ENCODE data around the gene SP9. TPM values are rescaled to one million over a fixed set of nuclear protein-coding genes. Genes with fewer than 3 reads are reported as not detected.

SP9 gene
- total RNA-seq, 6 experiments from 2014 or later, result not detected

- no peak for ATAC-seq
- WGBS (ENCODE audit: insufficient coverage, low coverage, low lambda C conversion rate, missing lambda C conversion rate), result 10% methylated on average over 20 of the region's 57 CpGs
- H3K36me3 ChIP-seq, result peaks cover 0 to 9% (median 2%) of the 10 kb centered on the region in 4 donors
- H3K4me1 ChIP-seq, result peaks cover 0 to 18% (median 3%) of the 10 kb centered on the region in 4 donors
- TF ChIP-seq, protein P1, sequence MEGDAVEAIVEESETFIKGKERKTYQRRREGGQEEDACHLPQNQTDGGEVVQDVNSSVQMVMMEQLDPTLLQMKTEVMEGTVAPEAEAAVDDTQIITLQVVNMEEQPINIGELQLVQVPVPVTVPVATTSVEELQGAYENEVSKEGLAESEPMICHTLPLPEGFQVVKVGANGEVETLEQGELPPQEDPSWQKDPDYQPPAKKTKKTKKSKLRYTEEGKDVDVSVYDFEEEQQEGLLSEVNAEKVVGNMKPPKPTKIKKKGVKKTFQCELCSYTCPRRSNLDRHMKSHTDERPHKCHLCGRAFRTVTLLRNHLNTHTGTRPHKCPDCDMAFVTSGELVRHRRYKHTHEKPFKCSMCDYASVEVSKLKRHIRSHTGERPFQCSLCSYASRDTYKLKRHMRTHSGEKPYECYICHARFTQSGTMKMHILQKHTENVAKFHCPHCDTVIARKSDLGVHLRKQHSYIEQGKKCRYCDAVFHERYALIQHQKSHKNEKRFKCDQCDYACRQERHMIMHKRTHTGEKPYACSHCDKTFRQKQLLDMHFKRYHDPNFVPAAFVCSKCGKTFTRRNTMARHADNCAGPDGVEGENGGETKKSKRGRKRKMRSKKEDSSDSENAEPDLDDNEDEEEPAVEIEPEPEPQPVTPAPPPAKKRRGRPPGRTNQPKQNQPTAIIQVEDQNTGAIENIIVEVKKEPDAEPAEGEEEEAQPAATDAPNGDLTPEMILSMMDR (IDR thresholded peaks at IDR 0.05), result no peak
- TF ChIP-seq POLR2A (IDR thresholded peaks at IDR 0.05), result no peak
- no peak overlapping the region for H3K4me3 ChIP-seq
- DNase-seq, result no peak
- H3K27me3 ChIP-seq, result peaks cover 16 to 49% of the 10 kb centered on the region in 2 donors
- H3K27ac ChIP-seq, result no peak overlapping the region
- no peaks in the 10 kb centered on the region for H3K9me3 ChIP-seq
- intact Hi-C loops (cut with DNase I), result no loop called here
These were observed 9.1 kb downstream of the SP9 start for GRCh38 chr2:174343623-174344455.

DNA sequence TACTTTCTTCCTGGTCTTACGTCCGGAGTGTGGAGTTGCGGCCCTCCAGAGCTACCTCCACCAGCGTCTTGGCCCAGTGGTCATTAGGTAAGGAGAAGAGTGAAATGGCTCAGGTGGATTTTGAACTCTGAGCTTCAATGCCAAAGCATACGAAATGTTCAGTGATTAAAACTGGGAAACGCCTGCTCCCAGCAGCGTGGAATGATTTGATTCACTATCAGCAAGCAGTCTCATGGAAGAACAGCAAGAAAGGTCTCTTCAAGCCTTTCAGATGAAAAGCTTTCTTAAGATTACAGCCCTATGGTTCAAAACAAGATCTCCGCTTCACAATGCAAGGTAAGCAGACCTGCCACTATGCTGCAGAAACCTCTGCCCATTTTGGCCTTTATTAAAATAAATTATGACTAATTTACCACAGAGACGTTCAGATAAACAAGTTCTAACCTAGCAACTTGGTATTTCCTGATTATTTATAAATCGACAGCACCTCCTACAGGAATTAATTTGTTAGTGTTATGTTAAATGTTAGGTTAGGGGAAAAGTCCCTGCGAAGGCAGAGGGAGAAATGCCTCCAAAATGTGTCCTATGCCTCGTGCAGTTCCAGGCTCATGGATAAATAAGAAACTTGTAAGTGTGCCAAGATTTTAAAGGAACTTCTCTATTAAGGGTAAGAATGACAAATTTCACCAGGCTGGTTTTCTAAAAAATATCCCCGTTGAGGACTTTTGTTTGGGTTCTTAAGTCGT is 10.1 kb downstream of the SP9 start:
- WGBS (ENCODE audit: insufficient coverage, low coverage, low lambda C conversion rate, missing lambda C conversion rate), result 26% methylated on average over 14 of the region's 14 CpGs
- DNase-seq, result no peak
- H3K27me3 ChIP-seq, result peaks cover 16 to 38% of the 10 kb centered on the region in 2 donors

DNA sequence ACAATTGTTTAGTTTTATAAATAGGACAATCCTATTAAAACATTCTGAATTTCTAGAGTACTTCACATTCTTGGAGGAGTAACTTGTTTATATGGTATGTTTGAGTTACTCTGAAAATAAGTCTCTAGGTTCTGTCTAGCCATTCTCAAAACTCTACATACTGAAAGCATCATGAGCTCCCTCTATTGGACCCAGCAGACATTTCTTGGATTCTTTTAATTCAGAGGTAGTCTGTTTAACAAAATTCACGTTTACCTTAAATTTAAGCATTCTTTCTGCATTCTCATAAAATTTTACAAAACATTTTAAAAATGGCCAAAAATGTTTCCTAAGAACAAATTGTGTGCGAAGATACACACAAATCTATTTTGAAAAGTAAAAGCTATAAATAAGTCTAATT is 15.3 kb downstream of the SP9 start:
- DNase-seq (no peak), ATAC-seq (no peak)
- H3K9me3 ChIP-seq, result no peaks in the 10 kb centered on the region
- TF ChIP-seq, protein P1 (IDR thresholded peaks at IDR 0.05), result peak in 3 of 4 donors; percentile 27 to 34 (median 32)
- TF ChIP-seq POLR2A (IDR thresholded peaks at IDR 0.05), result no peak
- intact Hi-C loops (cut with DNase I), result no loop called here
- H3K4me3 ChIP-seq, result no peak overlapping the region
- H3K27me3 ChIP-seq, result no peaks in the 10 kb centered on the region
- H3K36me3 ChIP-seq, result peaks cover 0 to 16% (median 2%) of the 10 kb centered on the region in 4 donors
- H3K27ac ChIP-seq, result no peak overlapping the region
- peaks cover 0 to 9% (median 0%) of the 10 kb centered on the region in 4 donors for H3K4me1 ChIP-seq
- WGBS (ENCODE audit: insufficient coverage, low coverage, low lambda C conversion rate, missing lambda C conversion rate), result 75% methylated on average over 2 of the region's 2 CpGs

More for the DNA sequence above, 10.1 kb downstream of the SP9 start:
- Histone ChIP-seq H3K4me3 (no peak overlapping the region), H3K4me1 (peaks cover 0 to 18% (median 3%) of the 10 kb centered on the region in 4 donors), H3K27ac (no peak overlapping the region), H3K9me3 (no peaks in the 10 kb centered on the region), H3K36me3 (peaks cover 0 to 13% (median 2%) of the 10 kb centered on the region in 4 donors)
- peak in 1 of 4 donors; percentile 4 for ATAC-seq
- intact Hi-C loops (cut with DNase I), result no loop called here
- no peak for TF ChIP-seq POLR2A (IDR thresholded peaks at IDR 0.05)
- TF ChIP-seq, protein P1 (IDR thresholded peaks at IDR 0.05), result peak; percentile 13 to 22 (median 16)

DNA sequence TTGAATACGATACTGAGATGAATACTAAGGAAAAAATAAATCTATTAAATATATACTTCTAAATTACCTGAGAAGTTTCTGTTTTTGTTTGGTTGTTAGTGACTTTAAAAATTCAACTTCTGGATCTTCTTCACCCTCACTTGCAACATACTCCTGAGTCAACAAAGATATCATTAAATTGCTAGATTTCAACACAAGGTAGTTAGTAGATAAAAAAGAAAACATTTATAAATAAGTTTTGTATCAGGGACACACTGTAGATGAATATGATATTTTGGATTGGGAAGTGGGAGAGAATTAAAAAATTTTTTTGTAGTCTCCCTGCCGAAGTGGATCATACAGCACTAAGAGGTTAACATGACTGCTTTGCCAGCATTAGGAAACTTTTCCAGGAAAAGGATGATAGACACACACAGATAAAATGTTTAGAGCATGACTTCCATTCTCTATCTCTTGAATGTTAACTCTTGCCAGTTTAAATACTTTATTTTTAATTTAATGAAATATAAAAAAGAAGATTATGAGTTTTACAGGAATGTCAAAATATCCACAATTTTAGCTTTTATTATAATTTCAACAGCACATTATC is 15.9 kb downstream of the SP9 start:
- 63% methylated on average over 2 of the region's 2 CpGs for WGBS (ENCODE audit: insufficient coverage, low coverage, low lambda C conversion rate, missing lambda C conversion rate)
- Histone ChIP-seq H3K27ac (no peak overlapping the region), H3K27me3 (no peaks in the 10 kb centered on the region), H3K9me3 (no peaks in the 10 kb centered on the region), H3K4me1 (peaks cover 0 to 9% (median 0%) of the 10 kb centered on the region in 4 donors), H3K36me3 (peaks cover 0 to 16% (median 2%) of the 10 kb centered on the region in 4 donors), H3K4me3 (no peak overlapping the region)
- DNase-seq (no peak), ATAC-seq (peak in 3 of 4 donors; percentile 50 to 65 (median 57))
- TF ChIP-seq POLR2A (IDR thresholded peaks at IDR 0.05), result no peak
- TF ChIP-seq, protein P1 (IDR thresholded peaks at IDR 0.05), result no peak
- intact Hi-C loops (cut with DNase I), result no loop called here

Data from right lobe of liver (tissue), 6 donors.